GM21447 (cell line): ENCODE data around the gene PRKCA.
"Not testable (repeated sequence)": the region's sequence is repeated elsewhere in the genome, so short reads cannot be mapped to it uniquely, and the experiment has no call there.

Source experiments
- ATAC-seq: cut with Tn5 transposase; IDR thresholded peaks from one replicate; pipeline ENCODE4 v1.9.1; 2021; ENCODE audit not compliant: unreplicated experiment

The PRKCA gene

GRCh38 chr17:66379996-66380395, 77.6 kb downstream of the PRKCA start:
- ATAC-seq = no peak

DNA sequence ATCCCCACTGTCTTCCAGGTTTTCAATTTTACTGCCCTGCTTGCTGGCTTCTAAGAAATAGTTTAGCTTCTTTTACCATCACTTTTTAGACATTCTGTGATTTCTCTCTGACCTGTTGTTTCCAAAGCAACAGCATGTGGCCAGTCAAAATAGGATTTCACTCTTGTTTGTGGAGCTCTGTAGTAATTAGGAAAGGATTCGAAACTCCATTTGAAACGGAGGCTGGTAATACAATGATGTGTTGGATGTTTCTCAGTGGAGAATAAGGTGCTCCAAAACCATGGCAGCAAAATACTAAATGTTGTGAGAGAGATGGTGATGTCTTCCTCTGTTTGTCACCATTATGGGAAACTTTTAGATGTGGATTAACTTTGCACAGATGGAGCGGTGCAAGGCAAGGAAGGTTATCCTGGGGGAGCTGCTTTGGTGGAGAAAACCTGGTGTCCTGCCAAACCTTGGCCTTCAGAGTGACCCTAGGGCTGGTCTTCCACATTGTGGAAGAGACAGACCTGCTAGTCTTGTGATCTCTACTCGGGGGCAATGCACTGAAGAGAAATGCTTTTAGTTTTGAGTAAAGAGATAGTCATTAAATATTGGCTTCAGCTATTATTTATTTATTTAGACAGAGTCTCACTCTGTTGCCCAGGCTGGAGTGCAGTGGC, 79.4 kb downstream of the PRKCA start:
- no peak for ATAC-seq

DNA sequence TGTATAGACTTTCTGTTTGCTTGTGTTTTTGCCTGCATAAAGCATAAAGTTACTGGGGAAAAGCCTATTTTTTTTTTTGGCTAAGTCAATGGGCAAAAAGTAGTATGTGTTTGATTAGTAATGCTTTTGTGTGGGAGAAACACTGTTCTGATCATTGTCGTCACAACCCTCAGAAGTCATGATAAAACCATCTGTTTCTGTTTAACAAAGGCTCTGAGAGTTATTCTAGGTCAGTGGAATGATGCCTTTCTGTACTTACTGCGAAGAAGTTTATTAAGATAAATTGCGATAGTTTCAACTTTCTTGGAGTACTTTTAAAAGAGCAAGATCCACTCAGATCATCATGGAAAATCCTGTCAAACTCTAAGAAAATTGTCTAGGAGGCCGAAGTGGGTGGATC, 80.9 kb downstream of the PRKCA start:
- no peak for ATAC-seq

DNA sequence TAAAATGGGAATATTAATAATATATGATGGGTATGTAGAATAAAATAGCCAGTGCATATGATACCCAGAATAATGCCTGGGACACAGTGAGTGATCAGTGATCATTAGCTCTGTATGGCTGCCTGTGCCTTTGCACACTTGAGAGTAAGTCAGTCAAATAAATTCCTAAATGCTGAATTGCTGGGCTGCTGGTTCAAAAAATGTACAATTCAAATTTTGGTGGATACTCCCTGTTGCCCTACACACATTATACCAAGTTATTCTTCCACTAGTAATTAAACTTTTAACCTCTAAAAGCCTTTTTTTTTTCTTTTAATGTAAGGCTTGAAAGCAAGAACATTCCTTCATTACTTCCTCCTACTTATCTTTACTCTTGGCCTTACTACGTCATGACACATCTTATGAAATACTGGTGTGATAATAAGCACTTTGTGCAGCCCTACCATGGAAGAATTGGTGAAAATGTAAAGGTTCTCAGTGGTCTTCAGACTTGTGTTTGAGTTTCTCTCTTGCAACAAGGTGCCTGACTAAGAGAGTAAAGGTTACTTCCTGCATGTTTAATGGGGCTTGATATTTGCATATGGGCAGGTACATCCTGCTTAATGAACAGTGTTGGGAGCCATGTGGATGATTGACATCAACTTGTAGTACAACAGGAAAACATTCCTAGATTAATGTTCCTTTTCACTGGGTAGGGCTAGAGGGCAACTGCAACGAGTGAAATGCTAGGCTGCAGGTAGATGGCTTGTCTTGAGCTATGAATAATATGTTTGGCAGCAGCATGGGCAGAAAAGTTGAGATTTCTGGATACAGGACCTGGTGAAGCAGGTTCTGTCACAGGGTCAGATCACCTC, 84.3 kb downstream of the PRKCA start:
- ATAC-seq = no peak

DNA sequence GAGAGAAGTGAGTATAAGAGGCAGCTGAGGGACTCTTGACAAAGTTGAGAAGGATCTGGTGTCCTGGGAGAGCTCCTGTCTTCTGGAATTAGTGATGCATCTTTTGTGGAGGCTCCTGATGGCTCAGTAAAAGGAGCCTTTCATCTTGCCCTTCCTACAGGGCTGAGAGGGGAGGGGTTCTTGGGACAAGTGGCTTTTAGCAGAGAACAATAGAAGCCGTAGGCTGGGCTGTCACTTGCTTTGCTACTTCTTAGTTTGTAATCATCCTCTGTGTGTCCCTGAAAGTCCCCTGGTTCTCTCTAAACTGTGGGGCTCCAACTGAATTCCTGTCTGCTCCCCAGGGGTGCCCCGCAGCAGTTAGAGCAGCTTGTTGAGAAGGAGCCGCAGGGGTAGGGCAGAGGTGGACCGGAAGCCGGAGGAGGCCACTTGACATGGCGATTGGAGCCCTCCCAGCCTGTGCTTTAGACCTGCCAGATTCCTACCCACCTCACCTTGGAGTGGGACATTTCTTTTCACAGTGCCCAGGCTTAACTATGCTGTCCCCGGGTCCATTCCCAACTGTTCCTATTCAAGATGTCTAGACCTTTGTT, 85.1 kb downstream of the PRKCA start:
- no peak for ATAC-seq

- ATAC-seq = no peak
These were observed 90.5 kb downstream of the PRKCA start for GRCh38 chr17:66392783-66393437.

DNA sequence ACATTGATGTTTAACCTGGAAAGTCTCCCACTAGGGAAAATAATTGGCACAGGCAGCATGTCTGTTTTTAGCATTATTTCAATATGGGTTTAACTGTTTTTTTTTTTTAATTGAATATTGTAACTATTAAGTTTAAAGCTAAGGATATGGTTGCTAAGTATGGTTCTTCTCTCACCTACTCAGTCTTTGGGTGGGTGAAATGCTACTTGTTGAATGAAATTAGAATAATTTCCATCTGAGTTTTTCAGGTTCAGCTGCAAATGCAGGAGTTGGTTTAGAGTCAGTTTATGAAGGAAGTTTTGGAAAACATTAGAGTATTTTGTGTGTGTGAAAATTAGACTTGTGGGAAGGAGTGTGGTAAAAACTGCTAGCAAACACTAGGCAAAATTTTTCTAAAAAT, 93.5 kb downstream of the PRKCA start:
- ATAC-seq = no peak

GRCh38 chr17:66397486-66397885, 95.1 kb downstream of the PRKCA start:
- ATAC-seq = no peak

DNA sequence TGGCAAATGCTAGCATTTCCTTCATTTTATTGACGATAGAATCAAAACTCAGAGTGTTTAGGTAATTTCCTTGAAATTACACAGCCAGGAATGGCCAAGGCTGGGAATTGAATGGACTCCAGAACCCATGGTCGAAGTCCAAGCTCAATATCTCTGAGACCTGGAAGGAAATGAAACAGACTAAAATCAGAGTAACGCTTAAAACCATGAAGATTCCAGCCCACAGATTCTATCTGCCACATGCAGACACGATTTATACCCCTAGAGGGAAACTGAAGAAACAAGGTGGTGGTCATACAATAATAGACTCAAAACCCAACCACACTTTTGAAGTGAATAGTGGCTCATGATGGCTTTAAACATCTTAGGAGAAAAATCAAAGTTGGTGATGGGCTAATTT, 95.6 kb downstream of the PRKCA start:
- ATAC-seq = no peak

DNA sequence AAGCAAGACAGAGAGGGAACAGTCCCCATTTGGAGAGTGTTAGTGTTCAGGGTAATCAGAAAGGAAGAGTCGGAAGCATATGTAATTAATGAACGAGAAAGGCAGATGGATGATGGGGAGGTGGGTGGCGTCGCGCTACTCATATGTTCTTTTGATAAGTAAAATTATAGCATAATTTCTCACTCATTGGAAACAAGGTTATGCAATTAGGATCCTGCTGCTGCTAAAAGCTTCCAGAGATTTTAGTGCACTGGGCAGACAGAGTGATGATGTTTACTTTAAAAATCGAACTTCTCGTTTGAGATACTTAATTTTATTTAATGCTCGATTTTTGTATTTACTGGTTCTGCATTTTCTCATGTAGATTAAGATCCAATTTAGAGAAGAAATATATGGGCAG, 96.2 kb downstream of the PRKCA start:
- no peak for ATAC-seq

DNA sequence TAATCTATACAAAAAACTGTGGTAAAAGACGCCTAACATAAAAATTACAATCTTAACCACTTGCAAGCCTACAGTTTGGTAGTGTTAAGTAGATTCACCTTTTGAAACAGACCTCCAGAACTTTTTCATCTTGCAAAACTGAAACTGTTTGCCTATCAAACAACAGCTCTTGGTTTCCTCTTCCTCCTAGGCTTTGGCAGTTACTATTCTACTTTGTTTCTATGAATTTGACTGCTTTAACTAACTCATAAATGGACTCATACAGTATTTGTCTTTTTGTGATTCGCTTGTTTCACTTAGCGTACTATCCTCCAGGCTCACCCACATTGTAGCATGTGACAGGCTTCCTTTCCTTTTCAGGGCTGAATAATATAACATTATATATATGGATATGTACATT, 97.0 kb downstream of the PRKCA start:
- no peak for ATAC-seq

GRCh38 chr17:66400041-66400688, 97.8 kb downstream of the PRKCA start:
- not testable (repeated sequence) for ATAC-seq

GRCh38 chr17:66400698-66401097, 98.3 kb downstream of the PRKCA start:
- ATAC-seq = no peak

DNA sequence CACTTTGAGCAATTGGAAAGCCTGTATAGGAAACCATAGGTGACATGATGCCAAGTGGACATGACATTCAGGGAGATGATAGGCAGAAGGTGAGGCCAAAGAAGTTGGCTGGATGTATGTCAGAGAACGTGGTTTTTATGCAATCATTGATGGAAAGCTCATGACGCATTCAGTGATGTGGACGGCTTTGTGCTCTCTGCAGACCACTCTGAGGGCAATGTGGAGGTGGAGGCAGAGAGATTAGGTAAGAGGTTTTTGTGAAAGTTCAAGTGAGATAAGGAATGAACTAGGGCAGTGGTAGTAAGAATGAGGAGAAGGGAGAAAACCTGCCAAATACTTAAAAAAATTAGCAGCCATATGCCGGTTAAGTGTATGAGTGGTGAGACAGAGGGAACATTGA, 99.0 kb downstream of the PRKCA start:
- ATAC-seq = no peak

- no peak for ATAC-seq
These were observed 101.6 kb downstream of the PRKCA start for GRCh38 chr17:66403846-66404556.

- ATAC-seq = no peak
These were observed 103.6 kb downstream of the PRKCA start for GRCh38 chr17:66405836-66406677.

- no peak for ATAC-seq
These were observed 104.6 kb downstream of the PRKCA start for GRCh38 chr17:66406701-66407644.

- no peak for ATAC-seq
These were observed 105.5 kb downstream of the PRKCA start for GRCh38 chr17:66407864-66408263.
